CD4-positive, alpha-beta memory T cell (primary cell): ENCODE data around the gene ST3GAL6. TPM values are rescaled to one million over a fixed set of nuclear protein-coding genes. Genes with fewer than 3 reads are reported as not detected.

ENCODE experiments used
- CTCF ChIA-PET: fragments of 350-600 bp; sonication (Branson Sonifier 250); formaldehyde crosslinking; loops from one replicate; lab custom pipeline; 2021; ENCODE audit warnings: inconsistent platforms; ENCODE audit not compliant: partially characterized antibody; lab: Charles Lee
- POLR2A ChIA-PET: fragments of 350-600 bp; sonication (Branson Sonifier 250); formaldehyde crosslinking; loops from one replicate; lab custom pipeline; 2021; ENCODE audit not compliant: partially characterized antibody; lab: Charles Lee
- DNase-seq, 5 donors: peaks; one replicate each; pipeline versions ENCODE4 v3.0.0 to v3.0.0-alpha.2; 2020 to 2022; ENCODE audit warnings: mixed read lengths in 1 of 5
- H3K27ac ChIP-seq: one replicate; pipeline ENCODE4 v1.7.0; 2013; ENCODE audit warnings: low read depth, low read length
- H3K27me3 ChIP-seq: 2 replicates; pipeline ENCODE4 v1.7.0; 2013; ENCODE audit warnings: mild to moderate bottlenecking, low read length, moderate library complexity; ENCODE audit not compliant: insufficient read depth
- H3K36me3 ChIP-seq: 2 replicates; pipeline ENCODE4 v1.7.0; 2013; ENCODE audit warnings: mild to moderate bottlenecking, low read length, moderate library complexity; ENCODE audit not compliant: insufficient read depth
- H3K4me1 ChIP-seq: 2 replicates; pipeline ENCODE4 v1.7.0; 2013; ENCODE audit warnings: mild to moderate bottlenecking, low read length, moderate library complexity; ENCODE audit not compliant: insufficient read depth
- H3K4me3 ChIP-seq, 2 donors: one replicate each; pipeline ENCODE4 v1.7.0; 2013; ENCODE audit warnings: low read length in 2 of 2, mild to moderate bottlenecking in 1 of 2
- H3K9me3 ChIP-seq, 2 donors: one replicate each; pipeline ENCODE4 v1.7.0; 2013; ENCODE audit warnings: low read length in 2 of 2, control low read depth in 1 of 2; ENCODE audit not compliant: control insufficient read depth in 1 of 2
- H3K27ac Mint-ChIP-seq, 7 donors: one replicate each; pipeline ENCODE4 v1.8.0; 2020 to 2021; ENCODE audit warnings: mixed read lengths in 7 of 7, mild to moderate bottlenecking in 6 of 7, inconsistent platforms in 3 of 7, moderate library complexity in 3 of 7
- H3K27me3 Mint-ChIP-seq, 2 donors: one replicate each; pipeline ENCODE4 v1.8.0; 2020 to 2021; ENCODE audit warnings: mixed read lengths in 2 of 2
- H3K36me3 Mint-ChIP-seq, 2 donors: one replicate each; pipeline ENCODE4 v1.8.0; 2020 to 2021; ENCODE audit warnings: mixed read lengths in 2 of 2, inconsistent platforms in 1 of 2, mild to moderate bottlenecking in 1 of 2
- H3K4me1 Mint-ChIP-seq, 4 donors: one replicate each; pipeline ENCODE4 v1.8.0; 2020 to 2021; ENCODE audit warnings: mixed read lengths in 4 of 4, mild to moderate bottlenecking in 1 of 4
- H3K4me3 Mint-ChIP-seq, 8 donors: one replicate each; pipeline ENCODE4 v1.8.0; 2020 to 2021; ENCODE audit warnings: mixed read lengths in 8 of 8, mild to moderate bottlenecking in 7 of 8, moderate library complexity in 6 of 8, inconsistent platforms in 3 of 8
- H3K9me3 Mint-ChIP-seq, 8 donors: one replicate each; pipeline ENCODE4 v1.8.0; 2020 to 2021; ENCODE audit warnings: mixed read lengths in 8 of 8, mild to moderate bottlenecking in 5 of 8, inconsistent platforms in 3 of 8, moderate library complexity in 1 of 8
- intact Hi-C: fragments of 100-400 bp; cut with micrococcal nuclease; formaldehyde crosslinking; loops from one replicate; pipeline ENCODE4 v1.15.1; 2023
- polyA plus RNA-seq, 2 donors: library from polyadenylated mRNA; unstranded; fragments of 300-500 nt; fragmentation: Illumina TruSeq; gene quantifications; one replicate each; pipeline ENCODE4 v1.2.3, GENCODE V29; 2021
- total RNA-seq, 2 experiments: library from RNA; stranded (reverse); gene quantifications; one replicate each; pipeline ENCODE4 v1.2.3, GENCODE V29; 2021

ST3GAL6 gene
- total and polyA plus RNA-seq, 4 experiments from 2014 or later, result 0.15 to 1.3 (median 0.50) TPM; not detected in 1

- ChIA-PET POLR2A (no interaction called here), CTCF (no interaction called here)
- DNase-seq, result no peak
- no peak overlapping the region for H3K27ac Mint-ChIP-seq
- Histone ChIP-seq H3K27ac (no peak overlapping the region), H3K36me3 (no peaks in the 10 kb centered on the region), H3K4me3 (no peak overlapping the region), H3K27me3 (peaks cover 3% of the 10 kb centered on the region), H3K9me3 (no peaks in the 10 kb centered on the region), H3K4me1 (no peaks in the 10 kb centered on the region)
- H3K9me3 Mint-ChIP-seq, result peaks cover 0 to 3% (median 0%) of the 10 kb centered on the region in 8 donors
- H3K4me3 Mint-ChIP-seq, result no peak overlapping the region
- H3K36me3 Mint-ChIP-seq, result no peaks in the 10 kb centered on the region
- peaks cover 6 to 22% of the 10 kb centered on the region in 2 donors for H3K27me3 Mint-ChIP-seq
- H3K4me1 Mint-ChIP-seq, result no peaks in the 10 kb centered on the region
- intact Hi-C loops, result no loop called here
These were observed 17.2 kb downstream of the ST3GAL6 start for GRCh38 chr3:98780343-98780742.

- H3K4me3 ChIP-seq, result no peak overlapping the region
- Mint-ChIP-seq H3K4me1 (no peaks in the 10 kb centered on the region), H3K27ac (no peak overlapping the region), H3K9me3 (peaks cover 0 to 3% (median 0%) of the 10 kb centered on the region in 8 donors), H3K4me3 (no peak overlapping the region), H3K27me3 (peaks cover 6 to 19% of the 10 kb centered on the region in 2 donors), H3K36me3 (no peaks in the 10 kb centered on the region)
- ChIA-PET CTCF (no interaction called here), POLR2A (no interaction called here)
- intact Hi-C loops, result no loop called here
- no peaks in the 10 kb centered on the region for H3K36me3 ChIP-seq
- no peak for DNase-seq
- peaks cover 3% of the 10 kb centered on the region for H3K27me3 ChIP-seq
- H3K4me1 ChIP-seq, result no peaks in the 10 kb centered on the region
- H3K27ac ChIP-seq, result no peak overlapping the region
- no peaks in the 10 kb centered on the region for H3K9me3 ChIP-seq
These were observed 19.8 kb downstream of the ST3GAL6 start for GRCh38 chr3:98782824-98783500.

GRCh38 chr3:98784042-98784441 is 20.9 kb downstream of the ST3GAL6 start:
- Histone ChIP-seq H3K4me1 (no peaks in the 10 kb centered on the region), H3K4me3 (no peak overlapping the region), H3K36me3 (no peaks in the 10 kb centered on the region), H3K27ac (no peak overlapping the region), H3K9me3 (no peaks in the 10 kb centered on the region), H3K27me3 (peaks cover 3% of the 10 kb centered on the region)
- Mint-ChIP-seq H3K36me3 (no peaks in the 10 kb centered on the region), H3K27me3 (peaks cover 4 to 16% of the 10 kb centered on the region in 2 donors), H3K27ac (no peak overlapping the region), H3K4me1 (peaks cover 0 to 1% (median 0%) of the 10 kb centered on the region in 4 donors), H3K4me3 (no peak overlapping the region), H3K9me3 (peaks cover 0 to 3% (median 0%) of the 10 kb centered on the region in 8 donors)
- POLR2A ChIA-PET, result no interaction called here
- CTCF ChIA-PET, result no interaction called here
- intact Hi-C loops, result no loop called here
- no peak for DNase-seq

- peaks cover 3% of the 10 kb centered on the region for H3K27me3 ChIP-seq
- ChIA-PET POLR2A (interaction anchor here (0.6 kb wide), 1 partner anchor 70 kb away, joined by 3 read pairs; no protein-coding TSS in a partner anchor), CTCF (no interaction called here)
- H3K4me1 ChIP-seq, result no peaks in the 10 kb centered on the region
- no peak overlapping the region for H3K27ac Mint-ChIP-seq
- no peaks in the 10 kb centered on the region for H3K36me3 ChIP-seq
- H3K9me3 Mint-ChIP-seq, result peaks cover 0 to 3% (median 0%) of the 10 kb centered on the region in 8 donors
- H3K27ac ChIP-seq, result no peak overlapping the region
- no peak overlapping the region for H3K4me3 Mint-ChIP-seq
- peaks cover 4 to 13% of the 10 kb centered on the region in 2 donors for H3K27me3 Mint-ChIP-seq
- no peak for DNase-seq
- H3K4me3 ChIP-seq, result no peak overlapping the region
- H3K4me1 Mint-ChIP-seq, result peaks cover 0 to 1% (median 0%) of the 10 kb centered on the region in 4 donors
- intact Hi-C loops, result no loop called here
- H3K9me3 ChIP-seq, result no peaks in the 10 kb centered on the region
- H3K36me3 Mint-ChIP-seq, result no peaks in the 10 kb centered on the region
These were observed 21.8 kb downstream of the ST3GAL6 start for GRCh38 chr3:98784666-98785600.

- Mint-ChIP-seq H3K9me3 (no peaks in the 10 kb centered on the region), H3K27me3 (peaks cover 5 to 12% of the 10 kb centered on the region in 2 donors), H3K27ac (no peak overlapping the region), H3K36me3 (no peaks in the 10 kb centered on the region), H3K4me1 (peaks cover 0 to 1% (median 0%) of the 10 kb centered on the region in 4 donors), H3K4me3 (no peak overlapping the region)
- H3K27ac ChIP-seq, result no peak overlapping the region
- POLR2A ChIA-PET, result no interaction called here
- H3K27me3 ChIP-seq, result peaks cover 3% of the 10 kb centered on the region
- no peak for DNase-seq
- no peaks in the 10 kb centered on the region for H3K36me3 ChIP-seq
- no peaks in the 10 kb centered on the region for H3K9me3 ChIP-seq
- CTCF ChIA-PET, result no interaction called here
- no peaks in the 10 kb centered on the region for H3K4me1 ChIP-seq
- H3K4me3 ChIP-seq, result no peak overlapping the region
- intact Hi-C loops, result no loop called here
These were observed 23.3 kb downstream of the ST3GAL6 start for GRCh38 chr3:98786364-98787006.

- Histone ChIP-seq H3K9me3 (no peaks in the 10 kb centered on the region), H3K4me3 (no peak overlapping the region), H3K4me1 (no peaks in the 10 kb centered on the region), H3K27ac (no peak overlapping the region), H3K27me3 (peaks cover 3% of the 10 kb centered on the region), H3K36me3 (no peaks in the 10 kb centered on the region)
- intact Hi-C loops, result no loop called here
- Mint-ChIP-seq H3K4me3 (no peak overlapping the region), H3K4me1 (peaks cover 0 to 1% (median 0%) of the 10 kb centered on the region in 4 donors), H3K27me3 (peaks cover 10 to 16% of the 10 kb centered on the region in 2 donors), H3K36me3 (no peaks in the 10 kb centered on the region), H3K27ac (no peak overlapping the region), H3K9me3 (no peaks in the 10 kb centered on the region)
- ChIA-PET CTCF (no interaction called here), POLR2A (no interaction called here)
- no peak for DNase-seq
These were observed 24.0 kb downstream of the ST3GAL6 start for GRCh38 chr3:98787181-98787580.

GRCh38 chr3:98788651-98789050 is 25.5 kb downstream of the ST3GAL6 start:
- no peak for DNase-seq
- no peak overlapping the region for H3K4me3 ChIP-seq
- intact Hi-C loops, result no loop called here
- H3K27ac ChIP-seq, result no peak overlapping the region
- H3K9me3 ChIP-seq, result no peaks in the 10 kb centered on the region
- Mint-ChIP-seq H3K27ac (no peak overlapping the region), H3K4me3 (no peak overlapping the region), H3K27me3 (peaks cover 11 to 17% of the 10 kb centered on the region in 2 donors), H3K36me3 (no peaks in the 10 kb centered on the region), H3K4me1 (peaks cover 0 to 1% (median 0%) of the 10 kb centered on the region in 4 donors), H3K9me3 (no peaks in the 10 kb centered on the region)
- POLR2A ChIA-PET, result no interaction called here
- H3K4me1 ChIP-seq, result no peaks in the 10 kb centered on the region
- H3K36me3 ChIP-seq, result no peaks in the 10 kb centered on the region
- H3K27me3 ChIP-seq, result peaks cover 3% of the 10 kb centered on the region
- CTCF ChIA-PET, result no interaction called here
